T-helper 2 cell treated with Interferon-gamma antibody and Interleukin-4, amounts not matched to agents 5 μg/mL and 100 μg/mL, for 36 hours (primary cell): ENCODE measurements around the gene PCDHB14.
"Not testable (repeated sequence)": the region's sequence is repeated elsewhere in the genome, so short reads cannot be mapped to it uniquely, and the experiment has no call there.

Source experiments
- DNase-seq: peaks from one replicate; pipeline ENCODE4 v3.0.0; 2021; ENCODE audit warnings: low spot score
- H3K27ac Mint-ChIP-seq: one replicate; pipeline ENCODE4 v1.8.0; 2021; ENCODE audit warnings: mild to moderate bottlenecking, mixed read lengths
- H3K27me3 Mint-ChIP-seq: one replicate; pipeline ENCODE4 v1.8.0; 2021; ENCODE audit warnings: low read depth, mixed read lengths
- H3K36me3 Mint-ChIP-seq: one replicate; pipeline ENCODE4 v1.8.0; 2021; ENCODE audit warnings: low read depth, mixed read lengths
- H3K4me1 Mint-ChIP-seq: one replicate; pipeline ENCODE4 v1.8.0; 2021; ENCODE audit warnings: low read depth, mixed read lengths
- H3K4me3 Mint-ChIP-seq: one replicate; pipeline ENCODE4 v1.8.0; 2022; ENCODE audit warnings: mild to moderate bottlenecking, moderate library complexity, mixed read lengths
- H3K9me3 Mint-ChIP-seq: one replicate; pipeline ENCODE4 v1.8.0; 2021; ENCODE audit warnings: mixed read lengths

PCDHB14 gene

DNA sequence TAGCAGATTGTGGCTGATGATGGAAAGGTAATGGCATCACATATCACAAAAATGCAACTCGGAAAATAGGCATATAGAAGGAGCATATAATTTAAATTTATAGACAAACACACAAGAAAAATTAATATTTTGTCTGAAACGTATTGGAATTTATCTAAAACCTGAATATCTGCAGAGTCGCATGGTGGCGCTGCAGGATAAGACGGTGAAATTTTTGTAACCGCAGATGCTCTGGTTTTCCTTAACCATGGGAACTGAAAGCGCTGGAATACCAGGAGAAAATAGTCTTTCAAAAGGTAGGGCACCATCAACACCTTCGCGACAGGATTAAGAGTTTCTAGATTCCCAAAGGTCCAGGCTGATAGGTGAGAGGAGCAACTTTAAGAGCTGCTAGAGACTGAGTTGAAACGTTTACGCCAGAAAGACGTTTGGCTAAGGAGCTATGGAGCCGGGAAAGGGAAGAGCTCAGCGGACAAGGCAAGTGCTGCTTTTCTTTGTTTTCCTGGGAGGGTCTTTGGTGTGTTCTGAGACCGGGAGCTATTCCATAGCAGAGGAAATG, 11.0 kb downstream of the PCDHB14 start:
- Mint-ChIP-seq H3K27me3 (no peaks in the 10 kb centered on the region), H3K36me3 (no peaks in the 10 kb centered on the region), H3K4me1 (no peaks in the 10 kb centered on the region), H3K9me3 (peaks cover 37% of the 10 kb centered on the region), H3K27ac (no peak overlapping the region), H3K4me3 (no peak overlapping the region)
- no peak for DNase-seq

- H3K9me3 Mint-ChIP-seq, result peaks cover 51% of the 10 kb centered on the region
- H3K4me1 Mint-ChIP-seq, result not testable (repeated sequence)
Measured at GRCh38 chr5:141235922-141236321, 12.8 kb downstream of the PCDHB14 start.

GRCh38 chr5:141236516-141237313, 13.6 kb downstream of the PCDHB14 start:
- Mint-ChIP-seq H3K36me3 (no peaks in the 10 kb centered on the region), H3K27ac (peak overlapping the region; percentile 65), H3K4me1 (no peaks in the 10 kb centered on the region), H3K9me3 (peaks cover 46% of the 10 kb centered on the region), H3K4me3 (no peak overlapping the region), H3K27me3 (no peaks in the 10 kb centered on the region)
- DNase-seq, result no peak

More at GRCh38 chr5:141235922-141236321, 12.8 kb downstream of the PCDHB14 start:
- H3K4me3 Mint-ChIP-seq, H3K36me3 Mint-ChIP-seq, DNase-seq, H3K27me3 Mint-ChIP-seq, H3K27ac Mint-ChIP-seq: not testable (repeated sequence)

DNA sequence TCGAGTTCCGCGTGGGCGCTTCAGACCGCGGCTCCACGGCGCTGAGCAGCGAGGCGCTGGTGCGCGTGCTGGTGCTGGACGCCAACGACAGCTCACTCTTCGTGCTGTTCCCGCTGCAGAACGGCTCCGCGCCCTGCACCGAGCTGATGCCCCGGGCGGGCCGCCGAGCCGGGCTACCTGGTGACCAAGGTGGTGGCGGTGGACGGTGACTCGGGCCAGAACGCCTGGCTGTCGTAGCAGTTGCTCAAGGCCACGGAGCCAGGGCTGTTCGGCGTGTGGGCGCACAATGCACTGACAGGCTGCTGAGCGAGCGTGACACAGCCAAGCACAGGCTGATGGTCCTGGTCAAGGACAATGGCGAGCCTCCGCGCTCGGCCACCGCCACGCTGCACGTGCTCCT, 18.4 kb downstream of the PCDHB14 start:
- Mint-ChIP-seq H3K27me3 (no peaks in the 10 kb centered on the region), H3K4me1 (no peaks in the 10 kb centered on the region), H3K9me3 (peaks cover 59% of the 10 kb centered on the region), H3K27ac (no peak overlapping the region), H3K36me3 (no peaks in the 10 kb centered on the region), H3K4me3 (no peak overlapping the region)
- no peak for DNase-seq

GRCh38 chr5:141245250-141245717, 22.1 kb downstream of the PCDHB14 start, which contains the start of gene PCDHB15:
TSS of gene PCDHB15 (plus strand) at chr5:141245395. CDS start at chr5:141245579, 184 bp downstream.
- DNase-seq, result no peak
- no peak within 1 kb of the TSS for H3K4me3 Mint-ChIP-seq
- H3K9me3 Mint-ChIP-seq, result peaks cover 69% of the 10 kb centered on the region
- no peak within 1 kb of the TSS for H3K27ac Mint-ChIP-seq
- no peaks in the 10 kb centered on the region for H3K4me1 Mint-ChIP-seq
- H3K36me3 Mint-ChIP-seq, result no peaks in the 10 kb centered on the region
- H3K27me3 Mint-ChIP-seq, result no peaks in the 10 kb centered on the region

DNA sequence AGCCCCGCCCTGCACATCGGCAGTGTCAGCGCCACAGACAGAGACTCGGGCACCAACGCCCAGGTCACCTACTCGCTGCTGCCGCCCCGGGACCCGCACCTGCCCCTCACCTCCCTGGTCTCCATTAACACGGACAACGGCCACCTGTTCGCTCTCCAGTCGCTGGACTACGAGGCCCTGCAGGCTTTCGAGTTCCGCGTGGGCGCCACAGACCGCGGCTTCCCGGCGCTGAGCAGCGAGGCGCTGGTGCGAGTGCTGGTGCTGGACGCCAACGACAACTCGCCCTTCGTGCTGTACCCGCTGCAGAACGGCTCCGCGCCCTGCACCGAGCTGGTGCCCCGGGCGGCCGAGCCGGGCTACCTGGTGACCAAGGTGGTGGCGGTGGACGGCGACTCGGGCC, 23.8 kb downstream of the PCDHB14 start:
- not testable (repeated sequence) for H3K27me3 Mint-ChIP-seq, H3K36me3 Mint-ChIP-seq, H3K4me3 Mint-ChIP-seq, H3K4me1 Mint-ChIP-seq, H3K27ac Mint-ChIP-seq, DNase-seq
- peaks cover 65% of the 10 kb centered on the region for H3K9me3 Mint-ChIP-seq

GRCh38 chr5:141247434-141247833, 24.3 kb downstream of the PCDHB14 start:
- DNase-seq, H3K27ac Mint-ChIP-seq, H3K36me3 Mint-ChIP-seq, H3K4me3 Mint-ChIP-seq, H3K4me1 Mint-ChIP-seq, H3K27me3 Mint-ChIP-seq: not testable (repeated sequence)
- H3K9me3 Mint-ChIP-seq, result peaks cover 62% of the 10 kb centered on the region

- no peaks in the 10 kb centered on the region for H3K27me3 Mint-ChIP-seq
- no peaks in the 10 kb centered on the region for H3K4me1 Mint-ChIP-seq
- H3K27ac Mint-ChIP-seq, result no peak overlapping the region
- H3K4me3 Mint-ChIP-seq, result no peak overlapping the region
- peaks cover 63% of the 10 kb centered on the region for H3K9me3 Mint-ChIP-seq
- DNase-seq, result no peak
- H3K36me3 Mint-ChIP-seq, result peaks cover 2% of the 10 kb centered on the region
Measured at GRCh38 chr5:141250576-141250975, 27.4 kb downstream of the PCDHB14 start.

DNA sequence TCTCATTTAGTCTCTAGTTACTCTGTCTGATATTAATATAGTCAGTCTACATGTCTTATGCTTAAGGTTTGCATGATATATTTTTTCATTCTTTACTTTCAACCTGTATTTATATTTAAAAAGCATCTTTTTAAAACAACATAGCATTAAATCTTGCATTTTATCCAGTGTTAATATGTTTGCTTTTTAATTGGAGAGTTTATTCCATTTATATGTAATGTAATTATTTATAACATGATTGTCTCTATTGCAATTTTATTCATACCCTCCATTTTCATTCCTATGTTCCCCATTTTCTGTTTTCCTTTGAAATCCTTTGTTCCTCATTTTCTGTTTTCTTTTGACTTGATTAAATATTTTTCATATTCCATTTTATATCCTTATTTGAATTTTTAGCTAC, 35.3 kb downstream of the PCDHB14 start:
- no peaks in the 10 kb centered on the region for H3K27me3 Mint-ChIP-seq
- H3K36me3 Mint-ChIP-seq, result peaks cover 7% of the 10 kb centered on the region
- H3K27ac Mint-ChIP-seq, result no peak overlapping the region
- no peak overlapping the region for H3K4me3 Mint-ChIP-seq
- peaks cover 83% of the 10 kb centered on the region for H3K9me3 Mint-ChIP-seq
- H3K4me1 Mint-ChIP-seq, result no peaks in the 10 kb centered on the region
- DNase-seq, result no peak

- no peaks in the 10 kb centered on the region for H3K27me3 Mint-ChIP-seq
- peaks cover 7% of the 10 kb centered on the region for H3K36me3 Mint-ChIP-seq
- no peaks in the 10 kb centered on the region for H3K4me1 Mint-ChIP-seq
- H3K27ac Mint-ChIP-seq, result no peak overlapping the region
- H3K9me3 Mint-ChIP-seq, result peaks cover 81% of the 10 kb centered on the region
- DNase-seq, result no peak
- H3K4me3 Mint-ChIP-seq, result no peak overlapping the region
Measured at GRCh38 chr5:141258948-141259347, 35.8 kb downstream of the PCDHB14 start.

- H3K27ac Mint-ChIP-seq, result no peak overlapping the region
- no peaks in the 10 kb centered on the region for H3K4me1 Mint-ChIP-seq
- peaks cover 5% of the 10 kb centered on the region for H3K36me3 Mint-ChIP-seq
- peaks cover 79% of the 10 kb centered on the region for H3K9me3 Mint-ChIP-seq
- H3K4me3 Mint-ChIP-seq, result no peak overlapping the region
- no peak for DNase-seq
- no peaks in the 10 kb centered on the region for H3K27me3 Mint-ChIP-seq
Measured at GRCh38 chr5:141260458-141261237, 37.5 kb downstream of the PCDHB14 start.

DNA sequence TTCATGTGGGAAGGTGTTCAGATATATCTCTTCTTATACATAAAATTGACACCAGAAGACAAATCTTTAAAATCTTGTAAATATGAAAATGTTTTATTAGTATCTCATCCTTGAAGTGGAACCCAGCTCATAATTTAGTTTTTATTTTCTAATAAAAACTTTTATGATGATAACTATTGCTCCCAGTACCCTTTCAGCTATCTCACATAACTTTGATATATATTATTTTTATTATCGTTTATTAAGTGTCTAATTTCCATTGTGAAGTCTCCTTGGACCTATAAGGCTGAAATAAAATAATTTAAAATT, 38.0 kb downstream of the PCDHB14 start:
- no peak overlapping the region for H3K4me3 Mint-ChIP-seq
- no peak for DNase-seq
- peaks cover 79% of the 10 kb centered on the region for H3K9me3 Mint-ChIP-seq
- H3K4me1 Mint-ChIP-seq, result no peaks in the 10 kb centered on the region
- no peak overlapping the region for H3K27ac Mint-ChIP-seq
- peaks cover 5% of the 10 kb centered on the region for H3K36me3 Mint-ChIP-seq
- H3K27me3 Mint-ChIP-seq, result no peaks in the 10 kb centered on the region

GRCh38 chr5:141269195-141269594, 46.1 kb downstream of the PCDHB14 start:
- Mint-ChIP-seq H3K9me3 (peaks cover 65% of the 10 kb centered on the region), H3K27ac (no peak overlapping the region), H3K4me1 (no peaks in the 10 kb centered on the region)

GRCh38 chr5:141272906-141273305, 49.8 kb downstream of the PCDHB14 start:
- DNase-seq, result no peak
- peaks cover 2% of the 10 kb centered on the region for H3K36me3 Mint-ChIP-seq
- no peak overlapping the region for H3K4me3 Mint-ChIP-seq
- H3K27ac Mint-ChIP-seq, result no peak overlapping the region
- H3K9me3 Mint-ChIP-seq, result peaks cover 59% of the 10 kb centered on the region
- no peaks in the 10 kb centered on the region for H3K27me3 Mint-ChIP-seq
- H3K4me1 Mint-ChIP-seq, result no peaks in the 10 kb centered on the region

More at GRCh38 chr5:141269195-141269594, 46.1 kb downstream of the PCDHB14 start:
- H3K36me3 Mint-ChIP-seq, result peaks cover 2% of the 10 kb centered on the region
- DNase-seq, result no peak
- no peaks in the 10 kb centered on the region for H3K27me3 Mint-ChIP-seq
- no peak overlapping the region for H3K4me3 Mint-ChIP-seq
